ENCODE measurements around the gene SRC. TPM values are rescaled to one million over a fixed set of nuclear protein-coding genes. Genes with fewer than 3 reads are reported as not detected.

SRC gene
- total and polyA plus RNA-seq, 2 experiments from 2014 or later, result 8.0 to 25.9 TPM

- Histone ChIP-seq H4K20me1 (replicated peaks; ENCODE audit: insufficient read depth) (no peaks in the 10 kb centered on the region), H3K27ac (ENCODE audit: low read depth) (no peak overlapping the region), H3K4me1 (ENCODE audit: insufficient read depth) (peaks cover 40% of the 10 kb centered on the region), H3K4me3 (no peak overlapping the region), H3K36me3 (ENCODE audit: insufficient read depth) (no peaks in the 10 kb centered on the region), H3F3A (replicated peaks; ENCODE audit: low read depth) (peaks cover 5% of the 10 kb centered on the region; the same call in 1 of the 2 replicates), H3K9me2 (ENCODE audit: insufficient read depth) (no peaks in the 10 kb centered on the region), H3K79me2 (replicated peaks; ENCODE audit: insufficient read depth) (no peaks in the 10 kb centered on the region), H2AFZ (peak overlapping the region; percentile 52), H3K4me2 (no peak overlapping the region), H3K27me3 (ENCODE audit: insufficient read depth) (peaks cover 6% of the 10 kb centered on the region; the same call in 1 of the 2 replicates)
- no peak for DNase-seq (ENCODE audit: low spot score)
- H3K9me3 Mint-ChIP-seq, result no peaks in the 10 kb centered on the region
- peaks cover 38% of the 10 kb centered on the region for H3K4me1 Mint-ChIP-seq
- no peak for ATAC-seq
- no peak overlapping the region for H3K27ac Mint-ChIP-seq
- H3K4me3 Mint-ChIP-seq, result no peak overlapping the region
- TF ChIP-seq, protein P1, sequence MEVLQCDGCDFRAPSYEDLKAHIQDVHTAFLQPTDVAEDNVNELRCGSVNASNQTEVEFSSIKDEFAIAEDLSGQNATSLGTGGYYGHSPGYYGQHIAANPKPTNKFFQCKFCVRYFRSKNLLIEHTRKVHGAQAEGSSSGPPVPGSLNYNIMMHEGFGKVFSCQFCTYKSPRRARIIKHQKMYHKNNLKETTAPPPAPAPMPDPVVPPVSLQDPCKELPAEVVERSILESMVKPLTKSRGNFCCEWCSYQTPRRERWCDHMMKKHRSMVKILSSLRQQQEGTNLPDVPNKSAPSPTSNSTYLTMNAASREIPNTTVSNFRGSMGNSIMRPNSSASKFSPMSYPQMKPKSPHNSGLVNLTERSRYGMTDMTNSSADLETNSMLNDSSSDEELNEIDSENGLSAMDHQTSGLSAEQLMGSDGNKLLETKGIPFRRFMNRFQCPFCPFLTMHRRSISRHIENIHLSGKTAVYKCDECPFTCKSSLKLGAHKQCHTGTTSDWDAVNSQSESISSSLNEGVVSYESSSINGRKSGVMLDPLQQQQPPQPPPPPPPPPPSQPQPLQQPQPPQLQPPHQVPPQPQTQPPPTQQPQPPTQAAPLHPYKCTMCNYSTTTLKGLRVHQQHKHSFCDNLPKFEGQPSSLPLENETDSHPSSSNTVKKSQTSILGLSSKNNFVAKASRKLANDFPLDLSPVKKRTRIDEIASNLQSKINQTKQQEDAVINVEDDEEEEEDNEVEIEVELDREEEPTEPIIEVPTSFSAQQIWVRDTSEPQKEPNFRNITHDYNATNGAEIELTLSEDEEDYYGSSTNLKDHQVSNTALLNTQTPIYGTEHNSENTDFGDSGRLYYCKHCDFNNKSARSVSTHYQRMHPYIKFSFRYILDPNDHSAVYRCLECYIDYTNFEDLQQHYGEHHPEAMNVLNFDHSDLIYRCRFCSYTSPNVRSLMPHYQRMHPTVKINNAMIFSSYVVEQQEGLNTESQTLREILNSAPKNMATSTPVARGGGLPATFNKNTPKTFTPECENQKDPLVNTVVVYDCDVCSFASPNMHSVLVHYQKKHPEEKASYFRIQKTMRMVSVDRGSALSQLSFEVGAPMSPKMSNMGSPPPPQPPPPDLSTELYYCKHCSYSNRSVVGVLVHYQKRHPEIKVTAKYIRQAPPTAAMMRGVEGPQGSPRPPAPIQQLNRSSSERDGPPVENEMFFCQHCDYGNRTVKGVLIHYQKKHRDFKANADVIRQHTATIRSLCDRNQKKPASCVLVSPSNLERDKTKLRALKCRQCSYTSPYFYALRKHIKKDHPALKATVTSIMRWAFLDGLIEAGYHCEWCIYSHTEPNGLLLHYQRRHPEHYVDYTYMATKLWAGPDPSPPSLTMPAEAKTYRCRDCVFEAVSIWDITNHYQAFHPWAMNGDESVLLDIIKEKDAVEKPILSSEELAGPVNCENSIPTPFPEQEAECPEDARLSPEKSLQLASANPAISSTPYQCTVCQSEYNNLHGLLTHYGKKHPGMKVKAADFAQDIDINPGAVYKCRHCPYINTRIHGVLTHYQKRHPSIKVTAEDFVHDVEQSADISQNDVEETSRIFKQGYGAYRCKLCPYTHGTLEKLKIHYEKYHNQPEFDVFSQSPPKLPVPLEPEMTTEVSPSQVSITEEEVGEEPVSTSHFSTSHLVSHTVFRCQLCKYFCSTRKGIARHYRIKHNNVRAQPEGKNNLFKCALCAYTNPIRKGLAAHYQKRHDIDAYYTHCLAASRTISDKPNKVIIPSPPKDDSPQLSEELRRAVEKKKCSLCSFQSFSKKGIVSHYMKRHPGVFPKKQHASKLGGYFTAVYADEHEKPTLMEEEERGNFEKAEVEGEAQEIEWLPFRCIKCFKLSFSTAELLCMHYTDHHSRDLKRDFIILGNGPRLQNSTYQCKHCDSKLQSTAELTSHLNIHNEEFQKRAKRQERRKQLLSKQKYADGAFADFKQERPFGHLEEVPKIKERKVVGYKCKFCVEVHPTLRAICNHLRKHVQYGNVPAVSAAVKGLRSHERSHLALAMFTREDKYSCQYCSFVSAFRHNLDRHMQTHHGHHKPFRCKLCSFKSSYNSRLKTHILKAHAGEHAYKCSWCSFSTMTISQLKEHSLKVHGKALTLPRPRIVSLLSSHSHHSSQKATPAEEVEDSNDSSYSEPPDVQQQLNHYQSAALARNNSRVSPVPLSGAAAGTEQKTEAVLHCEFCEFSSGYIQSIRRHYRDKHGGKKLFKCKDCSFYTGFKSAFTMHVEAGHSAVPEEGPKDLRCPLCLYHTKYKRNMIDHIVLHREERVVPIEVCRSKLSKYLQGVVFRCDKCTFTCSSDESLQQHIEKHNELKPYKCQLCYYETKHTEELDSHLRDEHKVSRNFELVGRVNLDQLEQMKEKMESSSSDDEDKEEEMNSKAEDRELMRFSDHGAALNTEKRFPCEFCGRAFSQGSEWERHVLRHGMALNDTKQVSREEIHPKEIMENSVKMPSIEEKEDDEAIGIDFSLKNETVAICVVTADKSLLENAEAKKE (CRISPR knock-in tag; IDR thresholded peaks at IDR 0.05), result no peak
- no peak for TF ChIP-seq EZH2 (IDR thresholded peaks at IDR 0.05; ENCODE audit: low read depth, unreplicated experiment)
- TF ChIP-seq, protein P2, sequence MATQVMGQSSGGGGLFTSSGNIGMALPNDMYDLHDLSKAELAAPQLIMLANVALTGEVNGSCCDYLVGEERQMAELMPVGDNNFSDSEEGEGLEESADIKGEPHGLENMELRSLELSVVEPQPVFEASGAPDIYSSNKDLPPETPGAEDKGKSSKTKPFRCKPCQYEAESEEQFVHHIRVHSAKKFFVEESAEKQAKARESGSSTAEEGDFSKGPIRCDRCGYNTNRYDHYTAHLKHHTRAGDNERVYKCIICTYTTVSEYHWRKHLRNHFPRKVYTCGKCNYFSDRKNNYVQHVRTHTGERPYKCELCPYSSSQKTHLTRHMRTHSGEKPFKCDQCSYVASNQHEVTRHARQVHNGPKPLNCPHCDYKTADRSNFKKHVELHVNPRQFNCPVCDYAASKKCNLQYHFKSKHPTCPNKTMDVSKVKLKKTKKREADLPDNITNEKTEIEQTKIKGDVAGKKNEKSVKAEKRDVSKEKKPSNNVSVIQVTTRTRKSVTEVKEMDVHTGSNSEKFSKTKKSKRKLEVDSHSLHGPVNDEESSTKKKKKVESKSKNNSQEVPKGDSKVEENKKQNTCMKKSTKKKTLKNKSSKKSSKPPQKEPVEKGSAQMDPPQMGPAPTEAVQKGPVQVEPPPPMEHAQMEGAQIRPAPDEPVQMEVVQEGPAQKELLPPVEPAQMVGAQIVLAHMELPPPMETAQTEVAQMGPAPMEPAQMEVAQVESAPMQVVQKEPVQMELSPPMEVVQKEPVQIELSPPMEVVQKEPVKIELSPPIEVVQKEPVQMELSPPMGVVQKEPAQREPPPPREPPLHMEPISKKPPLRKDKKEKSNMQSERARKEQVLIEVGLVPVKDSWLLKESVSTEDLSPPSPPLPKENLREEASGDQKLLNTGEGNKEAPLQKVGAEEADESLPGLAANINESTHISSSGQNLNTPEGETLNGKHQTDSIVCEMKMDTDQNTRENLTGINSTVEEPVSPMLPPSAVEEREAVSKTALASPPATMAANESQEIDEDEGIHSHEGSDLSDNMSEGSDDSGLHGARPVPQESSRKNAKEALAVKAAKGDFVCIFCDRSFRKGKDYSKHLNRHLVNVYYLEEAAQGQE (IDR thresholded peaks at IDR 0.05; ENCODE audit: unreplicated experiment), result no peak
- TF ChIP-seq POLR2AphosphoS5 (IDR thresholded peaks at IDR 0.05; ENCODE audit: low read depth), result no peak
- no peak for TF ChIP-seq EZH2phosphoT487 (IDR thresholded peaks at IDR 0.05; ENCODE audit: unreplicated experiment)
- no peak for TF ChIP-seq CTCF (conservative IDR thresholded peaks at IDR 0.05; ENCODE audit: low read depth in 2 of 2)
- TF ChIP-seq, protein P3, sequence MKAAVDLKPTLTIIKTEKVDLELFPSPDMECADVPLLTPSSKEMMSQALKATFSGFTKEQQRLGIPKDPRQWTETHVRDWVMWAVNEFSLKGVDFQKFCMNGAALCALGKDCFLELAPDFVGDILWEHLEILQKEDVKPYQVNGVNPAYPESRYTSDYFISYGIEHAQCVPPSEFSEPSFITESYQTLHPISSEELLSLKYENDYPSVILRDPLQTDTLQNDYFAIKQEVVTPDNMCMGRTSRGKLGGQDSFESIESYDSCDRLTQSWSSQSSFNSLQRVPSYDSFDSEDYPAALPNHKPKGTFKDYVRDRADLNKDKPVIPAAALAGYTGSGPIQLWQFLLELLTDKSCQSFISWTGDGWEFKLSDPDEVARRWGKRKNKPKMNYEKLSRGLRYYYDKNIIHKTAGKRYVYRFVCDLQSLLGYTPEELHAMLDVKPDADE (IDR thresholded peaks at IDR 0.05), result no peak
- no peak for TF ChIP-seq ZNF331 (CRISPR knock-in tag; IDR thresholded peaks at IDR 0.05; ENCODE audit: low read depth)
- no peak for TF ChIP-seq STAT1 (IDR thresholded peaks at IDR 0.05; ENCODE audit: unreplicated experiment)
- TF ChIP-seq CREB1 (CRISPR knock-in tag; IDR thresholded peaks at IDR 0.05; ENCODE audit: low read depth), result no peak
- TF ChIP-seq NANOG (IDR thresholded peaks at IDR 0.05; ENCODE audit: borderline replicate concordance), result no peak
- TF ChIP-seq ZNF114 (CRISPR knock-in tag; IDR thresholded peaks at IDR 0.05), result no peak
- TF ChIP-seq JUNB (IDR thresholded peaks at IDR 0.05; ENCODE audit: unreplicated experiment), result no peak
- peaks cover 29% of the 10 kb centered on the region for H3K27me3 Mint-ChIP-seq (ENCODE audit: insufficient read depth, low read depth, poor library complexity)
- H3K36me3 Mint-ChIP-seq (ENCODE audit: low read depth), result no peaks in the 10 kb centered on the region; the same call in 2 of the 3 replicates
These were observed 71.1 kb downstream of the SRC start for GRCh38 chr20:37416848-37417616.
